NCI-H510A (cell line): ENCODE measurements around the gene CHIT1.
A peak's percentile ranks its signal among the peaks of the same experiment; 100 is the strongest.
"Not testable (repeated sequence)": the region's sequence is repeated elsewhere in the genome, so short reads cannot be mapped to it uniquely, and the experiment has no call there.

Source experiments
- DNase-seq: peaks from one replicate; lab custom pipeline; 2025; lab: John Stamatoyannopoulos, UW

CHIT1 gene

DNA sequence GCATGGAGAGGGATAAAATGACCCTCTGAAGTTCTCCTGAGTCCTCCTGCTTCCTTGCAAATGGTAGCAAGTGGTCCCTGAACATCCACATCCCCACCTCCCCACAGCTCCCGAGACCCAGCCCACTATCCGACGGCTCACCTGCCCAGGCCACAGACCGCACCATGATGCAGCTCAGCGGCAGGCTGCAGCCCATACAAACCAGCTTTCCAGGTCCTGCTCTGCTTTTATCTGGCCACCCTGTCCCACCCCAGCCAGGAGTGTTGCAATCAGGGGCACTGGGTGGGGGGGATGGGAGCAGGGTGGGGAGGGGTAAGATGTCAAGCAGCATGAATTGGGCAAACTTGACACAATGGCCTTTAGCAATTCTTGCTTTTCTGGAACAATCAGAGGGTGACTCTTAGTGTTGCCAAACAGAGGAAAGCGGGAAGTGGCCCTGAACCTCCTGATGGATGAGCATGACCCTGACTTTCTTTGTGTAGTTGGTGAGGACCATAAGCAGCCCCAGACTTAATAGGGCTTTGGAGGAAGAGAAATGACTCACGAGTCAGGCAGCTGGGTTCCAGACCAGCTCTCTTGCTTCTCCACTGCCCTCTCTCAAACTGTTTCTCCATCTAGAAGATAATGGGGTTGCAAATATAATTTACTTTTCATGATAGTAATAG lies at the start of gene CHIT1:
Gene CHIT1 (minus strand): TSS at position 203 of the 665 bp plus-strand sequence. CDS start 37 bp downstream, at position 166.
- DNase-seq, result no peak

GRCh38 chr1:203278885-203279406 lies 49.5 kb upstream of the CHIT1 start:
- no peak for DNase-seq

DNA sequence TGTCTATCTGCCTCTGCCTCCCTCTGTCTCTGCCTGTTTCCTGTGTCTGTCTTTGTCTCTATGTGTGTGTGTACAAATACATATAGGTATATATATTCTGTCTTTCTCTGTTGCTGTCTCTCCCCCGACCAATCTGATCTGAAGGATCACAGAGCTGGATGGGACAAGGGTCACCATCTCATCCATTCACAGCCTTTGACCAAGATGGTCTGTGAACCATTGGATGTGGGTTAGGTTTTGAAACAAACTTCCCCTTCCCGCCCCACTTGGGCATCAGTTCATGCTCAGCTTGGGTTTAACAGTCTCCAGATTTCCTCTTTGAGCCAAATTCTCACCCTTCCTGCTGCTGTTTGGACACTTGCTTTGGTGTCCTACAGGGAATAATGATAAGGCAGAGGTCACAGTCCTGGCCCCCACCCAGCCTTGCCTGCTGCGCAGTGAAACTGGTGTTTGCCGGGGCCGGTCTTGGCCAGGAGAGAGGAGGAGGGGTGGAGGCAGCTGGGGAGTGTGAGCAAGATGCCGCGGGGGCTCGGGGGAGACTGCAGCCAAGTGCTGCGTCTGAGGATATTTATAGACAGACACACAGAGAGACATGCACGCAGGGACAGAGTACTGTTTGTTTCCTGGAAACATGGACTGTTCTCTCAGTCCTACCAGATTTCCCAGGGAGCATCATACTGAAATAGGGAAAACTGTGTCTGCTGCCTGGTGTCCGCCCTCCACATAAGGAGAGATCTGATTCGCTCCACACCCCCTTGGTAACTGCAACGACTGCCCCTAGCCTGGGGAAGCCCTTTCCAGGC lies 48.8 kb upstream of the CHIT1 start:
- DNase-seq, result no peak

DNA sequence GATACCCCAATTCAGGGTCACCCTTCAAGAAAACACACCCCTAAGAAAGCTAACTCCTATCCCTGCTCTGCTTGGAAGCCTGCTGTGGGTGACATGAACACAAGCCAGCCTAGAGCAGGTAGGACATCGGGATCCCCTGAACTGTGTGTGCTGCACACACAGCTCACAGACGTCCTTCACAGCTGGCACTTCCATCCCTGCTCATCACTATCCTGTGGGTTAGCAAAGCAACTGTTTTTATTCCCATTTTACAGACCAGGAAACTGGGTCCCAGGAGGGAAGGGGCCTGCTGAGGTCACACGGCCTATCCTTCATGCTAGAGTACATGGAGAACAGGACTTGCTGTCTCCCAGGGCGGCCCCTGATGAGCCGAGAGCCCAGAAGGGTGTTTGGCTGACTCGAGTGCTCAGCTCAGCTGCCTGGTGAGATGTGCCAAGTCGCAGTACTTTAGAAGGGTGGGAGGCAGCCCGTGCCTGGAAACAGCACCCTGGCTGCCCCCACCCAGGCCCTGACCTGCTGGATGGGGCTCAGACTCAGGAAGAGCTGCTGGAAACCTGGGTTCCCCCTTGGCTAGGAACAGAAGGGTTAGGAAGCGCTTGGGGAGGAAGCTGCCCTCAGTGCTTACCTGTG lies 47.6 kb upstream of the CHIT1 start:
- no peak for DNase-seq

GRCh38 chr1:203276408-203276807 lies 46.9 kb upstream of the CHIT1 start:
- DNase-seq, result no peak

DNA sequence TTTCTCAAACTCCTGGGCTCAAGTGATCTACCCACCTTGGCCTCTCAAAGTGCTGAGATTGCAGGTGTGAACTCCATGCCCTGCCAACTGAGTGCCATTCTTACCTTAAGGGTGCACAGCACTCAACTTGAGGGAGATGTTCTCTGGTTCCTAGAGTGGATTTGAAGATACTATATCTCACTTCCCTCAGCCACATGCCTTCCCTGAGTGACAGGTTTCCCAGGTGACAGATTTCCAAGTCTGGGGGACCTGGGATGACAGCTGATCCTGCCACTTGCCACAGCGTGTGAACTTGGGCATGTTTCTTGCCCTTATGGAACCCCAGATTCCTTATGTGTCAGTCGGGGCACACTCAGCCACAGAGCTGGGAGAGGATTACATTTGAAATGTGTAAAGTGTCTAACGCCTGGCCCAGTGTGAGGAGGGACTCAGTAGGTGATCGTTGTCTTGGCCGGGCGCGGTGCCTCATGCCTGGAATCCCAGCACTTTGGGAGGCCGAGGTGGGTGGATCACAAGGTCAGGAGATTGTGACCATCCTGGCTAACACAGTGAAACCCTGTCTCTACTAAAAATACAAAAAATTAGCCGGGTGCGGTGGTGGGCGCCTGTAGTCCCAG lies 46.3 kb upstream of the CHIT1 start:
- no peak for DNase-seq

- no peak for DNase-seq
Observed at GRCh38 chr1:203274603-203275381, 45.3 kb upstream of the CHIT1 start.

DNA sequence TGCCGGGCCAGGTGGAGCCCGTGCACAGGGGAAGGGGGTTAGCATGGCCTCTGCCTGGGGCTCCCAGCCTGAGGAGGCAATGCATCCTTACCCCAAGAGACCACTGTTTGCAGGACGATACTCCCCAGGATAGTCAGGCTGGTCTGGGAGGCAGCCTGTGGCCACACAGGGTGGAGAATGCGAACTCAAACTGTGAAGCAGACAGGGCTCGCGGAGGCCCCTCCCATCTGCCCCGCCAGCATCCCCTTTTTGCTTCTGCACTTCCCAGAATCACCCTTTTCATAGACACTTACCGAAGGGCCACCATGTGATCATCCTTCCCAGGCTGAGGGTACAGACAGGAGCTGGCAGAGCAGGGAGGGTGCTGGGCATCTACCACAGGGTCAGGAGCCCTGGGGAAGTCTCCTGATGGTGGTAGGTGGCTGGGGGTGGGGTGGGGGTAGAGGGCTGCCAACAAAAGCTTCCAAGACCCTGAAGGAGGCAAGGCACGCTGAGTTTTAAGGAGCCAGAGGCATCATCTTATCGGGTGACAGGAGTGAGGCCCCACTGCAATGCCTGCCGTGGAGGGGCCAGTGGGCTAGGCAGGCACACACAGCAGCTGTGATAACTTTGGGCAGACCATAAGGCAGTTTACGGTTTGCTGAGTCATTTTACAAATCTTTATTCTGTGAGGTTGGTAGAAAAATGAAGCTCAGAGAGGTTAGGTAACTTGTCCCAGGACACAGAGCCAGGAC lies 44.6 kb upstream of the CHIT1 start:
- DNase-seq, result no peak

GRCh38 chr1:203273206-203273868 lies 43.9 kb upstream of the CHIT1 start:
- DNase-seq, result peak; percentile 56

- no peak for DNase-seq
Observed at GRCh38 chr1:203272633-203273205, 43.2 kb upstream of the CHIT1 start.

- no peak for DNase-seq
Observed at GRCh38 chr1:203271962-203272632, 42.6 kb upstream of the CHIT1 start.

DNA sequence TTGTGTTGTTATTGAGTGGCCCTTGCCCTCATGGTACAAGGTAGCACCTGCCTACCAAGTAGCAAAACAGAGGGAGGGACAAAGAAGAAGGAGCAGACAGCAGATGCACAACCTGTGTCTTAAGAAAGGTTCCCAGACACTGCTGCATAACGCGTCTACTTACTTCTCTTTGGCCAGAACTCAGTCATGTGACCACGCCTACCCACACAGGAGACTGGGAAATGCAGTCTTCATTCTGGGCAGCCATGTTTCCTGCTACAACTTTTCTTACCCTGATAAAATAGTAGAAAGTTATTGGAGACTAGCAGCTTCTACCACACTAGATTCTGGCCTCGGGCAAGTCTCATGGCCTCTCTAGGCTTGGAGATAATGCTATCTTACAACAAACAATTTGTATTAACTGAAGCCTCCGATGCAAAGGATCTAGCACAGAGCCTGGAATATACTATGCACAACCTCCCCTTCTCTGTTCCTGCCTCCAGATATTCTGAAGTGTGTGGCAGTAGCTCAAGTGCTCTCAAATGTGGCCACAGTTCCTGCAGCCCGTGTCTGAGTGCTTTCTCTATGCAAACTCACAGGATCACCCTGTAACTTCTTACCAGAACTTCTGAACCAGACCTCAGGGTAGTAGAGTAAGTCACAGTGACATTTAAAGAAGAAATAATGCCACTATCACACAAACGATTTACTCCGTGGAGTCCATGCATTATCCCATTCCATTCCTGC lies 41.7 kb upstream of the CHIT1 start:
- no peak for DNase-seq

DNA sequence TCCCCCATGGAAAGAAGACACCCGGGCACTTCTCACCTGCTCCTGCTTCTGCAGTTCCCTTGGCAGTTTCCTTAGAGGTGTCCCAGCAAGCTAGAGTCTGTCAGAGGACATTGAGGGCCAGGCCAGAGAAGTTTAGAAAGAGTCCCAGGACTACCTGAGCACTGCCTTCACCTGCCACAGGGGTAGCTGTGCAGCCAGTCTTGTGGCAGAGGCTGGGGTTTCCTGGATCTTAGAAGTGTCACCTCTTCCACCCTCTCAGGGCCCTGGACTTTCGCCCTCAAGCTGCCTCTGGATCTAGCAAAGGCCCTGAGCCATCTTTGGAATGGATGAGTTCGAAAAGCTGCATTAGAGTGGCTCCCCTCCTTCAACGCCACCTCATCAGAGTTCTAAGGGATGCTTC lies 41.0 kb upstream of the CHIT1 start:
- no peak for DNase-seq

GRCh38 chr1:203269654-203270020 lies 40.2 kb upstream of the CHIT1 start:
- no peak for DNase-seq

DNA sequence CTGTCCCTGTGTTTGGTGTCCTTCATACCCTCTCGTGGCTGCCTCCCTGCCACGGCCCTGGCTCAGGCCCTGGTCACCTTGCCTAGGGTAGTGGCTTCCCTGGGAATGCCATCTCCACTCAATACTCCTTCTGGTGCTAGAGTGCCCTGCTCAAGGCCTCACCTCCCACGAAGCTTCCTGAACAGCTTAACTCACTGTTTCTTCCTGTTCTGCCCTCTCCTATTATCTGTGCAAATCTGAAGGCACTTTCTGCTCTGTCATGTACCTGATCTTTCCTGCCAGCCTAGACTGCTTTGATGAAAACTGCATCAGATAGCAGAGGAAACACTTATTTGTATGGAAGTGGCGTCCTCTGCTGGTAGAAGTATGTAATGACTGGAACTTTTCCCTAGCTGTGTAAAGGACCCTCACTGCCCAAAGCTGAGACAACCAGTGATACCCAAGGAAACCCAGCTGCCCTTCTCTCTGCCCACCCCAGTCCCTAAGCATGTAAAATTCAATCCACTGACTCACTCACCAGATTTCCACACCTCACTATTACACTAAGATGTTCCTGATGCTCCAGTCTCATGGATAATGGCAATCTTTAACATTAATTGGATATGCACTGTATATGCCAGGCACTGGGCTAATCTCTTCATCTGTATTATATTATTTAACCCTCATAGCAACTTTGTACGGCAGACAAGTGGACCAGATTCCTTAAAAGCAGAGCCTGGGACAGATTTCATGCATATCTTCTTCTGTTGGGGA lies 39.6 kb upstream of the CHIT1 start:
- DNase-seq, result peak; percentile 40

DNA sequence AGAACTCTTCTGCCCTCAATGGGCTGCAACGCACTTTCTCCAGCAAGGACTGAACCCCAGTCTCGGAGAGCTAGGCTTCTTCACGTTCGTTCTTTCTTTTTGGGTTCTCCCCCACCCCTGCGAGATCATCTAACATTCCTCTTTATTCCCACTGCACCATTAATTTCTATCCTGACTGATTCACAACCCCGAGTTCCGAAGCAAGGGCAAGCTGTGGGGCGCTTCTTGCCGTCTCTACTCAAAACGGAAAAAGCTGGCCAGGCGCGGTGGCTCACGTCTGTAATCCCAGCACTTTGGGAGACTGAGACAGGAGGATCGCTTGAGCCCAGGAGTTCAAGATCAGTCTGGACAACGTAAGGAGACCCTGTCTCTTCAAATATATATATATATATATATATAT lies 38.4 kb upstream of the CHIT1 start:
- no peak for DNase-seq

DNA sequence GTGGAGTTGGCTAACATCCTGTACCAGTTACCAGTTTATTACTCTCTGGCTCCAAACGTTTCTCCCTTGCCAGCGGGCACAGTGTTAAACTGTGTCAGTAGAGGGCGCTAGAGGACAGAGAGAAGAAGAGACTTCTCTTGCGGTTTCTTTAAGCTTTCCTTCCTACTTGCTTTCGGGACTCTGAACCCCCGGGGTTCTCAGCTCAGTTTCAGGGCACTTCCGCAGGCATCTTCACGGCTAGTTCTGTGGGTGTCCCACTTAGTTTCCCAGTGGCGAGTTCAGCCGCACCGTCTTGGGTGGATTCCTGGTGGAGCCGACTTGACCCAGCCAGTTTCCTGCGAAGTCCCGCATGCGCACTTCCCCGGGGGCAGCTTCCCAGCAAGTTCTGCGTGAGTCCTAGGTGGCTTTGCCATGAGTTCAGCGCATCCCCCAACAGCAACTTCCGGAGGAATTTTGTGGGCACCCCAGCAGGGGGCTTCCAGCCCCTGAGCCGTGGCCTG lies 37.9 kb upstream of the CHIT1 start:
- peak; percentile 52 for DNase-seq

- not testable (repeated sequence) for DNase-seq
Observed at GRCh38 chr1:203266140-203266539, 36.7 kb upstream of the CHIT1 start.
